DOHH2 (cell line): Measurements from ENCODE around the gene KNSTRN.

Experiments
- CTCF ChIP-seq: fragments of 200-600 bp; sonication (generic); IDR thresholded peaks from one replicate; pipeline ENCODE4 v1.5.1; 2014; ENCODE audit warnings: antibody characterized with exemption, mild to moderate bottlenecking, low read depth, low read length; ENCODE audit not compliant: poor library complexity, severe bottlenecking
- EZH2phosphoT487 ChIP-seq: fragments of 200-600 bp; sonication (generic); IDR thresholded peaks from 2 replicates; pipeline ENCODE4 v1.6.1; 2017; ENCODE audit warnings: borderline replicate concordance, mild to moderate bottlenecking, antibody characterized with exemption, low read length, moderate library complexity, mixed read lengths

GRCh38 chr15:40347559-40348473, 34.7 kb upstream of the KNSTRN start:
- TF ChIP-seq CTCF: no peak
- TF ChIP-seq EZH2phosphoT487: no peak
